CD14-positive monocyte (primary cell): ENCODE results near the gene SOX15. TPM values are rescaled to one million over a fixed set of nuclear protein-coding genes. Genes with fewer than 3 reads are reported as not detected.

ENCODE experiments used
- DNase-seq, 3 donors: peaks; one replicate each; pipeline ENCODE4 v3.0.0-alpha.2; 2011 to 2022
- H2AFZ ChIP-seq: 2 replicates; pipeline ENCODE4 v1.6.0; 2012; ENCODE audit warnings: mild to moderate bottlenecking, low read depth, low read length, inconsistent platforms; ENCODE audit not compliant: insufficient read depth, poor library complexity, severe bottlenecking
- H3K27ac ChIP-seq, 2 donors: 1 replicate in 1 of 2; 2 replicates in 1 of 2; pipeline ENCODE4 v1.5.1; 2012 to 2013; ENCODE audit warnings: low read length in 2 of 2, control low read depth in 1 of 2, inconsistent platforms in 1 of 2, low read depth in 1 of 2, mild to moderate bottlenecking in 1 of 2
- H3K27me3 ChIP-seq, 2 donors: one replicate each; pipeline versions ENCODE4 v1.6.0 to v1.6.1; 2011 to 2013; ENCODE audit warnings: low read length in 2 of 2; ENCODE audit not compliant: control insufficient read depth in 2 of 2, insufficient read depth in 2 of 2
- H3K36me3 ChIP-seq, 2 donors: replicated peaks in 1 of 2; 1 replicate in 1 of 2; 2 replicates in 1 of 2; pipeline versions ENCODE4 v1.5.1 to v1.6.1; 2012 to 2013; ENCODE audit warnings: low read length in 2 of 2, control low read depth in 1 of 2, inconsistent platforms in 1 of 2, mild to moderate bottlenecking in 1 of 2; ENCODE audit not compliant: insufficient read depth in 2 of 2, control insufficient read depth in 1 of 2
- H3K4me1 ChIP-seq, 2 donors: 1 replicate in 1 of 2; 2 replicates in 1 of 2; pipeline versions ENCODE4 v1.5.1 to v1.6.1; 2012 to 2013; ENCODE audit warnings: low read length in 2 of 2, control low read depth in 1 of 2, inconsistent platforms in 1 of 2, mild to moderate bottlenecking in 1 of 2, moderate library complexity in 1 of 2; ENCODE audit not compliant: insufficient read depth in 2 of 2, control insufficient read depth in 1 of 2
- H3K4me2 ChIP-seq: replicated peaks from 2 replicates; pipeline ENCODE3; 2012; ENCODE audit warnings: low read length, moderate library complexity, mild to moderate bottlenecking; ENCODE audit not compliant: poor library complexity, severe bottlenecking; ENCODE audit errors: extremely low read depth
- H3K4me3 ChIP-seq, 3 experiments: fragments of 200-600 bp in 1 of 3; sonication (generic) in 1 of 3; replicated peaks in 1 of 3; 1 replicate in 2 of 3; 2 replicates in 1 of 3; pipeline ENCODE4 v1.5.1; 2011 to 2013; ENCODE audit warnings: low read length in 3 of 3, mild to moderate bottlenecking in 3 of 3, control low read depth in 2 of 3, low read depth in 2 of 3, inconsistent platforms in 1 of 3, moderate library complexity in 1 of 3
- H3K79me2 ChIP-seq: 2 replicates; pipeline ENCODE4 v1.6.0; 2012; ENCODE audit warnings: mild to moderate bottlenecking, control low read depth, inconsistent platforms, low read length, moderate library complexity; ENCODE audit not compliant: insufficient read depth
- H3K9ac ChIP-seq: 2 replicates; pipeline ENCODE4 v1.6.0; 2017; ENCODE audit warnings: low read length, mild to moderate bottlenecking; ENCODE audit not compliant: insufficient read depth, poor library complexity, severe bottlenecking
- H3K9me3 ChIP-seq, 2 donors: replicated peaks in 1 of 2; 1 replicate in 1 of 2; 2 replicates in 1 of 2; pipeline versions ENCODE4 v1.5.1 to v1.6.1; 2012 to 2013; ENCODE audit warnings: low read length in 2 of 2, control low read depth in 1 of 2; ENCODE audit not compliant: control insufficient read depth in 1 of 2, insufficient read depth in 1 of 2
- H4K20me1 ChIP-seq: 2 replicates; pipeline ENCODE4 v1.6.0; 2012; ENCODE audit warnings: mild to moderate bottlenecking, low read length, control low read depth, moderate library complexity; ENCODE audit not compliant: insufficient read depth
- H3K27ac Mint-ChIP-seq, 7 donors: one replicate each; pipeline ENCODE4 v1.8.0; 2020; ENCODE audit warnings: mild to moderate bottlenecking in 7 of 7, mixed read lengths in 7 of 7, moderate library complexity in 6 of 7, inconsistent platforms in 2 of 7
- H3K27me3 Mint-ChIP-seq, 3 donors: one replicate each; pipeline ENCODE4 v1.8.0; 2021 to 2022; ENCODE audit warnings: low read depth in 3 of 3, mild to moderate bottlenecking in 3 of 3, mixed read lengths in 3 of 3, moderate library complexity in 3 of 3, inconsistent platforms in 1 of 3
- H3K36me3 Mint-ChIP-seq, 2 donors: one replicate each; pipeline ENCODE4 v1.8.0; 2020; ENCODE audit warnings: mixed read lengths in 2 of 2, inconsistent platforms in 1 of 2, mild to moderate bottlenecking in 1 of 2
- H3K4me1 Mint-ChIP-seq: one replicate; pipeline ENCODE4 v1.8.0; 2020; ENCODE audit warnings: mild to moderate bottlenecking, mixed read lengths
- H3K4me3 Mint-ChIP-seq, 2 donors: one replicate each; pipeline ENCODE4 v1.8.0; 2020; ENCODE audit warnings: mild to moderate bottlenecking in 2 of 2, mixed read lengths in 2 of 2, moderate library complexity in 1 of 2
- H3K9me3 Mint-ChIP-seq, 7 donors: one replicate each; pipeline ENCODE4 v1.8.0; 2020 to 2022; ENCODE audit warnings: mixed read lengths in 7 of 7, mild to moderate bottlenecking in 6 of 7, moderate library complexity in 6 of 7, inconsistent platforms in 2 of 7
- CTCF ChIP-seq: fragments of 200-600 bp; IDR thresholded peaks from one replicate; pipeline ENCODE4 v1.8.0; 2022; ENCODE audit warnings: antibody characterized with exemption, mild to moderate bottlenecking
- WGBS: methylation state at CpG from one replicate; pipeline ENCODE4 v1.1.5; 2013; ENCODE audit warnings: missing lambda C conversion rate; ENCODE audit not compliant: insufficient coverage; 5-methylcytosine and 5-hydroxymethylcytosine counted together
- intact Hi-C, 2 donors: fragments of 100-400 bp; cut with micrococcal nuclease; formaldehyde crosslinking; loops; one replicate each; pipeline versions ENCODE4 v1.15.0 to v1.15.1; 2023
- polyA plus RNA-seq, 3 donors: library from polyadenylated mRNA; depleted of rRNA in 1 of 3; unstranded in 2 of 3; stranded (reverse) in 1 of 3; fragments of 300-500 nt in 2 of 3; fragments of >200 nt in 1 of 3; fragmentation: Illumina TruSeq in 2 of 3; gene quantifications; 1 replicate in 2 of 3; 2 replicates in 1 of 3; pipeline ENCODE4 v1.2.3, GENCODE V29; 2012 to 2021
- small RNA-seq: library from RNA; depleted of rRNA; stranded (forward); fragments of <200 nt; gene quantifications from one replicate; pipeline ENCODE3, GENCODE V24; 2012; ENCODE audit warnings: low read depth; ENCODE audit not compliant: insufficient read length

Gene SOX15
- polyA plus RNA-seq, 3 donors = 0.86 to 1.2 (median 1.1) TPM

GRCh38 chr17:7541074-7541621 is 48.7 kb downstream of the SOX15 start:
- Mint-ChIP-seq H3K27ac (no peak overlapping the region), H3K36me3 (no peaks in the 10 kb centered on the region), H3K4me1 (no peaks in the 10 kb centered on the region), H3K27me3 (peaks cover 4 to 7% (median 5%) of the 10 kb centered on the region in 3 donors), H3K9me3 (peaks cover 12 to 25% (median 18%) of the 10 kb centered on the region in 7 donors), H3K4me3 (no peak overlapping the region)
- no peaks in the 10 kb centered on the region for H3K4me1 ChIP-seq
- H3K4me2 ChIP-seq = no peak overlapping the region
- no peak for DNase-seq
- H3K9ac ChIP-seq = no peak overlapping the region
- intact Hi-C loops = no loop called here
- H3K9me3 ChIP-seq = peaks cover 17 to 20% of the 10 kb centered on the region in 2 donors
- no peak for TF ChIP-seq CTCF
- no peak overlapping the region for H2AFZ ChIP-seq
- 100% methylated on average over 6 of the region's 9 CpGs for WGBS
- no peaks in the 10 kb centered on the region for H4K20me1 ChIP-seq
- H3K27ac ChIP-seq = no peak overlapping the region
- H3K36me3 ChIP-seq = no peaks in the 10 kb centered on the region
- no peaks in the 10 kb centered on the region for H3K79me2 ChIP-seq
- H3K4me3 ChIP-seq = no peak overlapping the region
- no peaks in the 10 kb centered on the region for H3K27me3 ChIP-seq

GRCh38 chr17:7538891-7539545 is 50.9 kb downstream of the SOX15 start:
- 92% methylated on average over 5 of the region's 11 CpGs for WGBS
- no peak overlapping the region for H3K4me3 ChIP-seq
- peaks cover 2% of the 10 kb centered on the region for H3K4me1 Mint-ChIP-seq

More at GRCh38 chr17:7538891-7539545, 50.9 kb downstream of the SOX15 start:
- intact Hi-C loops = no loop called here
- H3K4me1 ChIP-seq = no peaks in the 10 kb centered on the region
- H3K27ac ChIP-seq = no peak overlapping the region
- Mint-ChIP-seq H3K36me3 (no peaks in the 10 kb centered on the region), H3K27me3 (peaks cover 4 to 9% (median 5%) of the 10 kb centered on the region in 3 donors), H3K9me3 (peaks cover 12 to 30% (median 18%) of the 10 kb centered on the region in 7 donors), H3K27ac (no peak overlapping the region), H3K4me3 (no peak overlapping the region)
- H3K27me3 ChIP-seq = no peaks in the 10 kb centered on the region
- H3K9me3 ChIP-seq = peaks cover 17 to 20% of the 10 kb centered on the region in 2 donors
- H3K79me2 ChIP-seq = no peaks in the 10 kb centered on the region
- no peak overlapping the region for H3K4me2 ChIP-seq
- no peak overlapping the region for H2AFZ ChIP-seq
- no peak for DNase-seq
- no peak overlapping the region for H3K9ac ChIP-seq
- H4K20me1 ChIP-seq = no peaks in the 10 kb centered on the region
- TF ChIP-seq CTCF = no peak
- H3K36me3 ChIP-seq = no peaks in the 10 kb centered on the region

Small RNA genes lying within 50 kb of the gene (small RNA-seq; reads per million reads assigned to genes)
- gene CD68 (not detected), gene SNORA48 (not detected), gene SNORD10 (not detected)

Other genes with a start within 250 kb of the SOX15 start
- gene KCTD11, start 237.9 kb downstream of the SOX15 start, polyA plus RNA-seq = 1 to 10 TPM; 3.4 to 5.6 (median 3.6) TPM
- gene TMEM95, start 234.9 kb downstream of the SOX15 start, polyA plus RNA-seq = not detected
- gene TNK1, start 209.0 kb downstream of the SOX15 start, polyA plus RNA-seq = not detected
- gene PLSCR3, start 195.6 kb downstream of the SOX15 start, polyA plus RNA-seq = 10 to 100 TPM; 37.6 to 70.4 (median 45.7) TPM
- 10 to 100 TPM; 39.2 to 81.4 (median 72.6) TPM for gene TMEM256, start 186.0 kb downstream of the SOX15 start, polyA plus RNA-seq
- under 1 TPM in 1 of 3 donors, not detected in 2; 0.55 TPM for gene NLGN2, start 182.2 kb downstream of the SOX15 start, polyA plus RNA-seq
- not detected for gene SPEM1, start 169.8 kb downstream of the SOX15 start, polyA plus RNA-seq
- gene SPEM2, start 164.5 kb downstream of the SOX15 start, polyA plus RNA-seq = not detected
- not detected for gene SPEM3, start 161.2 kb downstream of the SOX15 start, polyA plus RNA-seq
- gene TMEM102, start 154.7 kb downstream of the SOX15 start, polyA plus RNA-seq = 10 to 100 TPM in 1 of 3 donors, 1 to 10 TPM in 2; 5.1 to 11.3 (median 9.8) TPM
- 1 to 10 TPM in 1 of 3 donors, not detected in 2; 2.2 TPM for gene FGF11, start 150.6 kb downstream of the SOX15 start, polyA plus RNA-seq
- 10 to 100 TPM in 2 of 3 donors, 1 to 10 TPM in 1; 9.3 to 15.7 (median 14.7) TPM for gene CHRNB1, start 145.0 kb downstream of the SOX15 start, polyA plus RNA-seq
- gene ZBTB4, start 110.5 kb downstream of the SOX15 start, polyA plus RNA-seq = 1 to 10 TPM; 3.4 to 8.1 (median 4.4) TPM
- not detected for gene SLC35G6, start 108.6 kb downstream of the SOX15 start, polyA plus RNA-seq
- 10 to 100 TPM; 12.1 to 27.9 (median 25.4) TPM for gene POLR2A, start 105.7 kb downstream of the SOX15 start, polyA plus RNA-seq
- gene TNFSF12, start 41.0 kb downstream of the SOX15 start, polyA plus RNA-seq = 10 to 100 TPM; 37.7 to 98.3 (median 50.2) TPM
- 100 to 1,000 TPM; 236 to 523 (median 491) TPM for gene TNFSF13, start 31.3 kb downstream of the SOX15 start, polyA plus RNA-seq
- 100 to 1,000 TPM in 1 of 3 donors, 1 to 10 TPM in 2; 2.9 to 140 (median 5.6) TPM for gene SENP3, start 28.2 kb downstream of the SOX15 start, polyA plus RNA-seq
- gene CD68, start 10.5 kb downstream of the SOX15 start, polyA plus RNA-seq = 100 to 1,000 TPM; 642 to 884 (median 744) TPM
- gene MPDU1, start 6.2 kb downstream of the SOX15 start, polyA plus RNA-seq = 100 to 1,000 TPM; 100 to 107 (median 103) TPM
- 10 to 100 TPM in 1 of 3 donors, 1 to 10 TPM in 2; 6.2 to 23.0 (median 9.2) TPM for gene FXR2, start 24.8 kb upstream of the SOX15 start, polyA plus RNA-seq
- gene SAT2, start 37.7 kb upstream of the SOX15 start, polyA plus RNA-seq = 100 to 1,000 TPM in 1 of 3 donors, 10 to 100 TPM in 2; 83.4 to 155 (median 89.8) TPM
- gene SHBG, start 40.0 kb upstream of the SOX15 start, polyA plus RNA-seq = under 1 TPM in 2 of 3 donors, not detected in 1; 0.43 TPM
- under 1 TPM in 1 of 3 donors, not detected in 2; 0.07 TPM for gene ATP1B2, start 60.8 kb upstream of the SOX15 start, polyA plus RNA-seq
- gene TP53, start 97.4 kb upstream of the SOX15 start, polyA plus RNA-seq = 10 to 100 TPM; 16.2 to 35.1 (median 25.8) TPM
- gene WRAP53, start 98.4 kb upstream of the SOX15 start, polyA plus RNA-seq = 1 to 10 TPM; 6.3 to 9.8 (median 9.1) TPM
- gene EFNB3, start 115.1 kb upstream of the SOX15 start, polyA plus RNA-seq = under 1 TPM in 1 of 3 donors, not detected in 2; 0.01 TPM
- under 1 TPM in 2 of 3 donors, not detected in 1; 0.03 to 0.15 TPM for gene DNAH2, start 127.7 kb upstream of the SOX15 start, polyA plus RNA-seq
- gene KDM6B, start 244.1 kb upstream of the SOX15 start, polyA plus RNA-seq = 10 to 100 TPM in 1 of 3 donors, under 1 TPM in 2; 0.37 to 25.5 (median 0.44) TPM